Iris pigment epithelial cell (primary cell): ENCODE data around the gene MYO18B.

Experiments used
- DNase-seq: peaks from one replicate; pipeline ENCODE4 v3.0.0-alpha.2; 2011; ENCODE audit warnings: low read depth

The MYO18B gene

GRCh38 chr22:25824828-25825423 is 82.9 kb downstream of the MYO18B start:
- no peak for DNase-seq

- DNase-seq, result no peak
Measured at GRCh38 chr22:25827415-25827814, 85.4 kb downstream of the MYO18B start.

GRCh38 chr22:25828422-25828821 is 86.4 kb downstream of the MYO18B start:
- no peak for DNase-seq

GRCh38 chr22:25829237-25829636 is 87.2 kb downstream of the MYO18B start:
- DNase-seq, result no peak

- DNase-seq, result no peak
Measured at GRCh38 chr22:25829808-25830777, 88.1 kb downstream of the MYO18B start.

- no peak for DNase-seq
Measured at GRCh38 chr22:25833091-25833490, 91.1 kb downstream of the MYO18B start.

- no peak for DNase-seq
Measured at GRCh38 chr22:25833676-25834075, 91.7 kb downstream of the MYO18B start.

GRCh38 chr22:25834490-25834889 is 92.5 kb downstream of the MYO18B start:
- no peak for DNase-seq

- DNase-seq, result no peak
Measured at GRCh38 chr22:25835348-25835747, 93.4 kb downstream of the MYO18B start.

- DNase-seq, result no peak
Measured at GRCh38 chr22:25837288-25837900, 95.4 kb downstream of the MYO18B start.

- DNase-seq, result no peak
Measured at GRCh38 chr22:25838960-25839741, 97.2 kb downstream of the MYO18B start.

- no peak for DNase-seq
Measured at GRCh38 chr22:25839755-25840154, 97.8 kb downstream of the MYO18B start.

- no peak for DNase-seq
Measured at GRCh38 chr22:25840167-25840566, 98.2 kb downstream of the MYO18B start.

- DNase-seq, result no peak
Measured at GRCh38 chr22:25840891-25841290, 98.9 kb downstream of the MYO18B start.

GRCh38 chr22:25841775-25842174 is 99.8 kb downstream of the MYO18B start:
- no peak for DNase-seq

- DNase-seq, result no peak
Measured at GRCh38 chr22:25843660-25844405, 101.8 kb downstream of the MYO18B start.

GRCh38 chr22:25844601-25845000 is 102.6 kb downstream of the MYO18B start:
- DNase-seq, result no peak

GRCh38 chr22:25845985-25846745 is 104.2 kb downstream of the MYO18B start:
- no peak for DNase-seq

GRCh38 chr22:25847451-25847850 is 105.5 kb downstream of the MYO18B start:
- no peak for DNase-seq

GRCh38 chr22:25848954-25849353 is 107.0 kb downstream of the MYO18B start:
- no peak for DNase-seq

GRCh38 chr22:25849522-25849921 is 107.5 kb downstream of the MYO18B start:
- DNase-seq, result no peak
